RCC 7860 (cell line): ENCODE data around the gene USP34.
"Not testable (repeated sequence)": the region's sequence is repeated elsewhere in the genome, so short reads cannot be mapped to it uniquely, and the experiment has no call there.

ENCODE experiments used
- DNase-seq: peaks from one replicate; pipeline ENCODE4 v3.0.0-alpha.2; 2015; ENCODE audit warnings: low spot score
- FAIRE-seq: peaks from 2 replicates; lab custom pipeline; 2012; peaks lifted over from hg19 to GRCh38; lab: Jason Lieb, UNC

The USP34 gene

GRCh38 chr2:61465045-61465444, 5.8 kb downstream of the USP34 start:
- FAIRE-seq (no peak), DNase-seq (no peak)

- FAIRE-seq: no peak
- no peak for DNase-seq
Measured at GRCh38 chr2:61463769-61464475, 7.0 kb downstream of the USP34 start.

GRCh38 chr2:61461404-61461803, 9.5 kb downstream of the USP34 start:
- DNase-seq (no peak), FAIRE-seq (no peak)

GRCh38 chr2:61460163-61460562, 10.7 kb downstream of the USP34 start:
- peak; percentile 69 for FAIRE-seq
- DNase-seq: peak; percentile 70

- FAIRE-seq: no peak
- DNase-seq: no peak
Measured at GRCh38 chr2:61456746-61457420, 14.0 kb downstream of the USP34 start.

- DNase-seq (no peak), FAIRE-seq (no peak)
Measured at GRCh38 chr2:61456070-61456745, 14.7 kb downstream of the USP34 start.

- not testable (repeated sequence) for DNase-seq, FAIRE-seq
Measured at GRCh38 chr2:61454972-61455371, 15.9 kb downstream of the USP34 start.

- FAIRE-seq: no peak
- DNase-seq: no peak
Measured at GRCh38 chr2:61454383-61454782, 16.5 kb downstream of the USP34 start.

GRCh38 chr2:61452392-61452791, 18.5 kb downstream of the USP34 start:
- no peak for FAIRE-seq
- DNase-seq: no peak

- no peak for FAIRE-seq
- no peak for DNase-seq
Measured at GRCh38 chr2:61451178-61451577, 19.7 kb downstream of the USP34 start.

- FAIRE-seq: no peak
- no peak for DNase-seq
Measured at GRCh38 chr2:61450144-61450543, 20.7 kb downstream of the USP34 start.

- FAIRE-seq (no peak), DNase-seq (no peak)
Measured at GRCh38 chr2:61448229-61448628, 22.7 kb downstream of the USP34 start.

GRCh38 chr2:61446971-61447370, 23.9 kb downstream of the USP34 start:
- FAIRE-seq: not testable (repeated sequence)

GRCh38 chr2:61443342-61444041, 27.4 kb downstream of the USP34 start:
- peak; percentile 78 for DNase-seq
- peak; percentile 86 for FAIRE-seq

More at GRCh38 chr2:61446971-61447370, 23.9 kb downstream of the USP34 start:
- DNase-seq: not testable (repeated sequence)

- FAIRE-seq: no peak
- no peak for DNase-seq
Measured at GRCh38 chr2:61439241-61440002, 31.5 kb downstream of the USP34 start.

- DNase-seq: no peak
- FAIRE-seq: no peak
Measured at GRCh38 chr2:61438670-61439069, 32.2 kb downstream of the USP34 start.

GRCh38 chr2:61437170-61437569, 33.7 kb downstream of the USP34 start:
- FAIRE-seq (no peak), DNase-seq (no peak)

GRCh38 chr2:61436092-61436491, 34.8 kb downstream of the USP34 start:
- DNase-seq (peak; percentile 47), FAIRE-seq (no peak)

- no peak for FAIRE-seq
Measured at GRCh38 chr2:61435291-61435690, 35.6 kb downstream of the USP34 start.

GRCh38 chr2:61434314-61434713, 36.6 kb downstream of the USP34 start:
- DNase-seq (no peak), FAIRE-seq (no peak)

More at GRCh38 chr2:61435291-61435690, 35.6 kb downstream of the USP34 start:
- no peak for DNase-seq
